Nephron (organoid): ENCODE results near the gene GC.
A peak's percentile ranks its signal among the peaks of the same experiment; 100 is the strongest.

Experiments
- H3K27ac Mint-ChIP-seq, 3 experiments: 2 replicates each; pipeline ENCODE4 v1.8.0; 2020; ENCODE audit warnings: mixed read lengths in 3 of 3, mild to moderate bottlenecking in 2 of 3, moderate library complexity in 1 of 3
- H3K27me3 Mint-ChIP-seq: 2 replicates; pipeline ENCODE4 v1.8.0; 2021; ENCODE audit warnings: low read depth, mild to moderate bottlenecking, moderate library complexity, mixed read lengths
- H3K36me3 Mint-ChIP-seq: 2 replicates; pipeline ENCODE4 v1.8.0; 2020; ENCODE audit warnings: low read depth, mixed read lengths
- H3K4me1 Mint-ChIP-seq: 2 replicates; pipeline ENCODE4 v1.8.0; 2020; ENCODE audit warnings: mixed read lengths
- H3K4me3 Mint-ChIP-seq, 3 experiments: 2 replicates each; pipeline ENCODE4 v1.8.0; 2020; ENCODE audit warnings: mild to moderate bottlenecking in 3 of 3, mixed read lengths in 3 of 3, moderate library complexity in 2 of 3
- H3K9me3 Mint-ChIP-seq: 2 replicates; pipeline ENCODE4 v1.8.0; 2020; ENCODE audit warnings: mixed read lengths
- TF ChIP-seq, protein P1 (sequence below), 3 experiments: fragments of 200-600 bp; sonication (generic); IDR thresholded peaks; one replicate each; pipeline ENCODE4 v1.5.0; 2021; ENCODE audit warnings: antibody characterized with exemption in 3 of 3; ENCODE audit not compliant: unreplicated experiment in 3 of 3

Gene GC

GRCh38 chr4:71713611-71714203, 70.2 kb downstream of the GC start:
- H3K4me3 Mint-ChIP-seq, result no peak overlapping the region
- H3K4me1 Mint-ChIP-seq, result no peaks in the 10 kb centered on the region
- no peaks in the 10 kb centered on the region for H3K9me3 Mint-ChIP-seq
- H3K27ac Mint-ChIP-seq, result no peak overlapping the region
- TF ChIP-seq, protein P1, sequence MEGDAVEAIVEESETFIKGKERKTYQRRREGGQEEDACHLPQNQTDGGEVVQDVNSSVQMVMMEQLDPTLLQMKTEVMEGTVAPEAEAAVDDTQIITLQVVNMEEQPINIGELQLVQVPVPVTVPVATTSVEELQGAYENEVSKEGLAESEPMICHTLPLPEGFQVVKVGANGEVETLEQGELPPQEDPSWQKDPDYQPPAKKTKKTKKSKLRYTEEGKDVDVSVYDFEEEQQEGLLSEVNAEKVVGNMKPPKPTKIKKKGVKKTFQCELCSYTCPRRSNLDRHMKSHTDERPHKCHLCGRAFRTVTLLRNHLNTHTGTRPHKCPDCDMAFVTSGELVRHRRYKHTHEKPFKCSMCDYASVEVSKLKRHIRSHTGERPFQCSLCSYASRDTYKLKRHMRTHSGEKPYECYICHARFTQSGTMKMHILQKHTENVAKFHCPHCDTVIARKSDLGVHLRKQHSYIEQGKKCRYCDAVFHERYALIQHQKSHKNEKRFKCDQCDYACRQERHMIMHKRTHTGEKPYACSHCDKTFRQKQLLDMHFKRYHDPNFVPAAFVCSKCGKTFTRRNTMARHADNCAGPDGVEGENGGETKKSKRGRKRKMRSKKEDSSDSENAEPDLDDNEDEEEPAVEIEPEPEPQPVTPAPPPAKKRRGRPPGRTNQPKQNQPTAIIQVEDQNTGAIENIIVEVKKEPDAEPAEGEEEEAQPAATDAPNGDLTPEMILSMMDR (IDR thresholded peaks at IDR 0.05; ENCODE audit: unreplicated experiment in 3 of 3), result peak; percentile 55 to 72 (median 60)
- H3K27me3 Mint-ChIP-seq, result no peaks in the 10 kb centered on the region
- H3K36me3 Mint-ChIP-seq, result no peaks in the 10 kb centered on the region

DNA sequence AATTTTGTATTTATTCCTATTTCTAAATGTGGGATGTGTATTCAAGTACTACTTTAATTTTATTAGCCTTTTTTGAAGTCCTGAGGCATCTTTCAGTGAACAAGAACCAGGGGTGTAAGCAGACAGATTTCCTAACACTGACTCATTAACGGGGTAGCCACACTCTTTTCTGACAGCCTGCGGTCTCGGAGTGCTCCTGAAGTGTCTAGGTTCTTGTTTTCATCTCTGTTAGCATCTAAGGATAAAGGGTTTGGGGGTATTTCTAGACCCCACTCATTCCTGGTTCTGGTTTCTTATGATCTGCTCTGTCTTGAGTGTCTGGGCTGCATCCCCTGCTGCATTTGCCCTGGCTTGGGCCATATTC, 71.9 kb downstream of the GC start:
- H3K4me3 Mint-ChIP-seq, result no peak overlapping the region
- H3K27ac Mint-ChIP-seq, result no peak overlapping the region
- H3K27me3 Mint-ChIP-seq, result no peaks in the 10 kb centered on the region
- H3K36me3 Mint-ChIP-seq, result no peaks in the 10 kb centered on the region
- H3K9me3 Mint-ChIP-seq, result no peaks in the 10 kb centered on the region
- no peaks in the 10 kb centered on the region for H3K4me1 Mint-ChIP-seq
- TF ChIP-seq, protein P1 (IDR thresholded peaks at IDR 0.05; ENCODE audit: unreplicated experiment in 3 of 3), result no peak

- no peak overlapping the region for H3K27ac Mint-ChIP-seq
- no peaks in the 10 kb centered on the region for H3K27me3 Mint-ChIP-seq
- H3K9me3 Mint-ChIP-seq, result no peaks in the 10 kb centered on the region
- H3K4me1 Mint-ChIP-seq, result no peaks in the 10 kb centered on the region
- TF ChIP-seq, protein P1 (IDR thresholded peaks at IDR 0.05; ENCODE audit: unreplicated experiment in 3 of 3), result no peak
- H3K4me3 Mint-ChIP-seq, result no peak overlapping the region
- no peaks in the 10 kb centered on the region for H3K36me3 Mint-ChIP-seq
Observed at GRCh38 chr4:71711044-71711984, 72.6 kb downstream of the GC start.

DNA sequence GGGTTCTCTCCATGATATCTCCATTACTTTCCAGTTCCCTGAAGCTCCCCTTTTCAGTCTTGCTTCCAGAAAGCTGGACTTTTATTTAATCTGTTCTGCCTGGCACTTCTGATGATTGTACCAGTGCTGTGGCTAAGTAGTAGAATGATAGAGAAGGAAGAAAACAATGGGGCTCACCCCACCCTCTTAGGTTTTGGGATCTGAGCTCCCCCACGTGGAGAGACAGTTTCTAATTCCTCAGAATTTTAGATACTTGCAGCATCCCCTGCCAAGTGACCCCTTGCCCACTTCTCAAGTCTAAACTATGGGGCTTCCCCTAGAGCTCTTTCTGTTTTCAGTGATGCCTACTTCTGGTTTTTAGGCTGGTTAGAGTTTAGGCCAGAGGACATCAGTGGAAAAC, 73.9 kb downstream of the GC start:
- Mint-ChIP-seq H3K9me3 (no peaks in the 10 kb centered on the region), H3K4me3 (no peak overlapping the region), H3K27ac (no peak overlapping the region), H3K27me3 (no peaks in the 10 kb centered on the region), H3K4me1 (no peaks in the 10 kb centered on the region), H3K36me3 (no peaks in the 10 kb centered on the region)
- TF ChIP-seq, protein P1 (IDR thresholded peaks at IDR 0.05; ENCODE audit: unreplicated experiment in 3 of 3), result no peak

DNA sequence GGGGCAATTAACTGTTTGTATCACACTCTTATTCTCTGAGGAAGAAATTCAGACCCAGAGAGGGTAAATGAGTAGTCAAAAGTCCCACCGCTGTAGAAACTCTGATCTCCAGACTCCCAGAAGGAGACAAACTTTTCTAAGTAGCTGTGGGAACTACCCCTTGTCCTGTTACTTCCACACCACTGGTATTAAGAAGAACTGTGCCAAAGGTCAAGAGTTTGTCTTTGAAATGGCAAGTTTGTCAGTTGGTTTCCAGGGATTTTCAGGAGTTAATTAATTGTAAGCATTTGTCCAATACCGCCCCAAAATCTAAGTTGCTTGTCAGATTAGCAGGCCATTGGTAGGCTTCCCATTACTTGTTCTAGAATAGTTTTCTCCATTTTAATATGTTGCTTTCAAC, 85.7 kb downstream of the GC start:
- H3K4me3 Mint-ChIP-seq, result no peak overlapping the region
- no peaks in the 10 kb centered on the region for H3K9me3 Mint-ChIP-seq
- no peaks in the 10 kb centered on the region for H3K36me3 Mint-ChIP-seq
- no peaks in the 10 kb centered on the region for H3K4me1 Mint-ChIP-seq
- H3K27me3 Mint-ChIP-seq, result no peaks in the 10 kb centered on the region
- H3K27ac Mint-ChIP-seq, result no peak overlapping the region
- TF ChIP-seq, protein P1 (IDR thresholded peaks at IDR 0.05; ENCODE audit: unreplicated experiment in 3 of 3), result no peak
